ENCODE measurements around the gene IFIT5. TPM values are rescaled to one million over a fixed set of nuclear protein-coding genes. Genes with fewer than 3 reads are reported as not detected.

Gene IFIT5
- total and polyA plus RNA-seq, 2 donors, result 12.3 to 34.9 TPM

- H3K4me1 ChIP-seq (ENCODE audit: insufficient read depth), result no peaks in the 10 kb centered on the region
- DNase-seq (ENCODE audit: extremely low spot score), result no peak
- no peaks in the 10 kb centered on the region for H3K36me3 ChIP-seq (ENCODE audit: insufficient read depth)
- 85% methylated on average over 9 of the region's 9 CpGs for WGBS
- H3K4me3 ChIP-seq (ENCODE audit: low read depth, low read length), result no peak overlapping the region
- H3K27ac ChIP-seq (ENCODE audit: low read depth), result no peak overlapping the region
These were observed 54.0 kb downstream of the IFIT5 start for GRCh38 chr10:89468191-89468965.

DNA sequence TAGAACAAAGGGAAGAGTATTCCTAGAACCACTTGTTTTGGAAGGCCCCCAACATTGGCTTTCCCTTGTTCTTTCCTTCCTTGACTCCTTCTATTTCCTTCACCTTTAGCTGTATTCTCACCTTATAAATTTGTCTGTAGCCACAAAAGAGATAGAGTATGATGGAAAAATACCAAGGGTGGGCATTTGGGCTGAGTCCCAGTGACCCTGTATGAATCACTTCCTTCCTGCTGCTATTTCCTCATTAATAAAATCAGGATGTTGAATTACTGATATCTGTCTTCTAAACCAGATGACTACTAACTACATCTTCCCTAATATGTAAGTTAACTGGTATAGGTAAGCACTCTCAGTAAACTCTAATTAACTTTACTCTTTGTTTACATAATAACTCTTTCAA is 55.1 kb downstream of the IFIT5 start:
- DNase-seq (ENCODE audit: extremely low spot score), result no peak
- Histone ChIP-seq H3K27ac (ENCODE audit: low read depth) (no peak overlapping the region), H3K4me1 (ENCODE audit: insufficient read depth) (no peaks in the 10 kb centered on the region), H3K4me3 (ENCODE audit: low read depth, low read length) (no peak overlapping the region), H3K36me3 (ENCODE audit: insufficient read depth) (no peaks in the 10 kb centered on the region)

Other genes starting within 250 kb of the IFIT5 start
- 1.1 TPM for gene CH25H, start 207.3 kb upstream of the IFIT5 start, total RNA-seq
- gene CH25H, start 207.3 kb upstream of the IFIT5 start, polyA plus RNA-seq, result 3.8 TPM
- 63.0 TPM for gene LIPA, start 162.8 kb upstream of the IFIT5 start, total RNA-seq
- 49.1 TPM for gene LIPA, start 162.8 kb upstream of the IFIT5 start, polyA plus RNA-seq
- gene IFIT2, start 112.5 kb upstream of the IFIT5 start, total RNA-seq, result 18.7 TPM
- gene IFIT2, start 112.5 kb upstream of the IFIT5 start, polyA plus RNA-seq, result 3.7 TPM
- gene IFIT3, start 86.6 kb upstream of the IFIT5 start, total RNA-seq, result 23.4 TPM
- 11.2 TPM for gene IFIT3, start 86.6 kb upstream of the IFIT5 start, polyA plus RNA-seq
- 2.2 TPM for gene IFIT1B, start 36.5 kb upstream of the IFIT5 start, total RNA-seq
- gene IFIT1B, start 36.5 kb upstream of the IFIT5 start, polyA plus RNA-seq, result not detected
- gene IFIT1, start 21.9 kb upstream of the IFIT5 start, total RNA-seq, result 40.8 TPM
- gene IFIT1, start 21.9 kb upstream of the IFIT5 start, polyA plus RNA-seq, result 14.1 TPM
- 4.2 TPM for gene SLC16A12, start 121.0 kb downstream of the IFIT5 start, total RNA-seq
- 1.1 TPM for gene SLC16A12, start 121.0 kb downstream of the IFIT5 start, polyA plus RNA-seq
- 11.6 TPM for gene PANK1, start 230.7 kb downstream of the IFIT5 start, total RNA-seq
- 2.5 TPM for gene PANK1, start 230.7 kb downstream of the IFIT5 start, polyA plus RNA-seq

Data from urinary bladder (tissue), 4 donors.